ENCODE measurements around the gene CDKN1A.

- TF ChIP-seq POLR2A (IDR thresholded peaks at IDR 0.05) = no peak
- TF ChIP-seq CTCF (IDR thresholded peaks at IDR 0.05) = no peak
Observed at GRCh38 chr6:36655085-36655724, 23.3 kb upstream of the CDKN1A start.

All from heart left ventricle (tissue), 13 donors.